SU-DHL-6 (cell line): ENCODE measurements around the gene SLC47A2.

Source experiments
- EZH2phosphoT487 ChIP-seq: fragments of 200-600 bp; sonication (generic), shearing (Covaris generic); conservative IDR thresholded peaks from 2 replicates; pipeline ENCODE4 v1.6.1; 2018; ENCODE audit warnings: mild to moderate bottlenecking, antibody characterized with exemption, low read length, moderate library complexity, mixed read lengths
- TF ChIP-seq, protein P1 (sequence below): fragments of 200-600 bp; sonication (generic); IDR thresholded peaks from one replicate; pipeline ENCODE4 v1.5.1; 2017; ENCODE audit warnings: antibody characterized with exemption, mild to moderate bottlenecking, low read length, moderate library complexity; ENCODE audit not compliant: insufficient read depth, poor library complexity, severe bottlenecking

DNA sequence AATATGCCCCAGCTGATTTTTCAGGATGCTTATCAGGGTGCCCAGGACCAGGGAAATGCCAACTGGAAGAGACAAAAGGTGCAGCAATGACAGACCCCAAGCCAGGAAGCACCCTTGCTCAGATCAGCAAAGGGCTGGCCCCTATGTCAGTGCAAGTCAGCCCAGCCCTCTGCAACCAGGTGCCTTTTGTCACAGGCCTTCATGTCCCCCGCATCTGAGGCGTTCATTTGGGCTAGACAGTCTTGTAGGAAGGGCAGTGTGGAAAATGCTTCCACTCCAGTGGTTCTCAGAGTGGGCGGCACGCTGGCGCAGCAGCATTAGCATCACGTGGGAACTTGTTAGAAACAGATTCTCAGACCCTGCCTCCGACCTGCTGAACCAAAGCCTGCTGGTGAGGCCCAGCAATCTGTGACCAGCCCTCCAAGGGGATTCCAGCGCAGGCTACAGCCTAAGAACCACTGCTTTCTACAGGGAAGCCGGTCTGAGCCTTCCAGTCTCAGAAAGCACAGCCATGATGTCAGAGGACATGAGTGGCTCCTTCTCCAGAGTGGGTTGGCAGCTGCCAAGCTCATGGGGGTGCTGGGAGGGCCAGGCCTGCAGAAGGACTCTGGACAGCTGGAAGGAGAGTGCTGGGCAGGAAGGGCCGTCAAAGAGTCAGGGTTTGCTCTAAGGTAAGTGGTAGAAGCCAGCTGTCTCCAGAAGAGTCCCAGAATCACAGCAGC, 13.1 kb downstream of the SLC47A2 start:
- TF ChIP-seq, protein P1, sequence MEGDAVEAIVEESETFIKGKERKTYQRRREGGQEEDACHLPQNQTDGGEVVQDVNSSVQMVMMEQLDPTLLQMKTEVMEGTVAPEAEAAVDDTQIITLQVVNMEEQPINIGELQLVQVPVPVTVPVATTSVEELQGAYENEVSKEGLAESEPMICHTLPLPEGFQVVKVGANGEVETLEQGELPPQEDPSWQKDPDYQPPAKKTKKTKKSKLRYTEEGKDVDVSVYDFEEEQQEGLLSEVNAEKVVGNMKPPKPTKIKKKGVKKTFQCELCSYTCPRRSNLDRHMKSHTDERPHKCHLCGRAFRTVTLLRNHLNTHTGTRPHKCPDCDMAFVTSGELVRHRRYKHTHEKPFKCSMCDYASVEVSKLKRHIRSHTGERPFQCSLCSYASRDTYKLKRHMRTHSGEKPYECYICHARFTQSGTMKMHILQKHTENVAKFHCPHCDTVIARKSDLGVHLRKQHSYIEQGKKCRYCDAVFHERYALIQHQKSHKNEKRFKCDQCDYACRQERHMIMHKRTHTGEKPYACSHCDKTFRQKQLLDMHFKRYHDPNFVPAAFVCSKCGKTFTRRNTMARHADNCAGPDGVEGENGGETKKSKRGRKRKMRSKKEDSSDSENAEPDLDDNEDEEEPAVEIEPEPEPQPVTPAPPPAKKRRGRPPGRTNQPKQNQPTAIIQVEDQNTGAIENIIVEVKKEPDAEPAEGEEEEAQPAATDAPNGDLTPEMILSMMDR: no peak
- no peak for TF ChIP-seq EZH2phosphoT487
